PFSK-1 (cell line): ENCODE results near the gene NMRAL1.

ENCODE experiments used
- POLR2AphosphoS5 ChIP-seq: IDR thresholded peaks from 2 replicates; pipeline ENCODE4 v1.6.1; 2012; ENCODE audit warnings: low read depth, mild to moderate bottlenecking, control low read depth, low read length, moderate library complexity
- TAF1 ChIP-seq: IDR thresholded peaks from 2 replicates; pipeline ENCODE4 v1.6.1; 2012; ENCODE audit warnings: low read length, control low read depth, borderline replicate concordance; ENCODE audit not compliant: insufficient read depth

DNA sequence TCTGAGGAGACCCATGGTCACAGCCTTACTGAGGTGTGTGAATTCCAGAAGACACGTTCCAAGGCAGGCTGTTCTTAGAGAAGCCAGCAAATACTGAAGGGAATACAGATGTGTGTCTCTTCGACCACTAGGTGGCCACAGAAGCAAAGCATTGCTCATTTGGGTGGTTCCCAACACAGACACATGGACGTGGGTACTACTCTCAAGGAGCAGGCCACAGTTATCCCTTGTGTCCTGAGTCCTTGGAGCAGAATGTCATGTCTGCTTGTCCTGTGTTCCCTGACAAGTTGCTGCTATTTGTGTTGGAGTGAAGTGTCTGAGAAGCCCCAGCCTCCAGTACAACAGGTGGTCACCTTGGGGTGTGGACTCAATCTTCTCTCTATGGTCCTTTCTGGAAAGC lies 32.0 kb upstream of the NMRAL1 start:
- no peak for TF ChIP-seq TAF1
- no peak for TF ChIP-seq POLR2AphosphoS5
